ENCODE results near the gene KLK4.

The KLK4 gene

DNA sequence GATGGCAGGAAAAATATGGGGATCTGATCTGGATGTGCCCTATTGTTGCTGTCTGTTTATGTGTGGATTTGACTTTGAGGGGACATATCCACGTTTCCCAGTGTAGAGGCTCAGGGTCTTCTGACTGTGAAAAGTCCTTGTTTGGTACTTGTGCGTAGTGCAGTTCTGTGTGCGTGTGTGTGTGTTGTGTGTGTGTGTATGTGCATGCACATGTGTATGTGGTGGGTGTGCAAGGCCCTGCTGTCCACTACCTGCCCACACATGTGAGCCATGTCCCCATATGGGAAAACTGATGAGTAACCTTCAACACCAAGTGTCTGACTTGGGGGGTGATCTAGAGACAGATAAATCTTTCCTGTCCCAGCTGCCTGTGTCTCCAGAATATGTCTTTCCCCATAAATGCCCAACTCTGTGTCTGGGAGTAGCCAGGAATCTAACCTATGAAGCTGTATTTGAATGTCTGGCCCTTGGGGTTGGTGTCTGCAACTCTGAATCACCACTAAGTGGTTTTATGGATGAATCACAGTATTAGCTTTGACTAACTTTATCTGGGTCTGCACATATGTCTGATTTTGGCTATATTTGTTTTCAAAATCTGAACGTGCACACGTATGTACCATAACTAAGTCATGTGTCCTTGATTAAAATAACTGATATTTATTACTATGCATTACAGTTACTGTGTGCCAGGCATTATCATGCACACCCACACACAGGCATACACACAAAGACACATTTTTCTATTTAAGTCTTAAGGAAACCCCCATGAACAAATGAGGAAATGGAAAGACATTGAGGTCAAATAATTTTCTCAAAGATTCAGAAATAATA is 20.6 kb downstream of the KLK4 start:
- no peak for TF ChIP-seq POLR2A (IDR thresholded peaks at IDR 0.05; ENCODE audit: extremely low read depth, insufficient read length)
- TF ChIP-seq, protein P1, sequence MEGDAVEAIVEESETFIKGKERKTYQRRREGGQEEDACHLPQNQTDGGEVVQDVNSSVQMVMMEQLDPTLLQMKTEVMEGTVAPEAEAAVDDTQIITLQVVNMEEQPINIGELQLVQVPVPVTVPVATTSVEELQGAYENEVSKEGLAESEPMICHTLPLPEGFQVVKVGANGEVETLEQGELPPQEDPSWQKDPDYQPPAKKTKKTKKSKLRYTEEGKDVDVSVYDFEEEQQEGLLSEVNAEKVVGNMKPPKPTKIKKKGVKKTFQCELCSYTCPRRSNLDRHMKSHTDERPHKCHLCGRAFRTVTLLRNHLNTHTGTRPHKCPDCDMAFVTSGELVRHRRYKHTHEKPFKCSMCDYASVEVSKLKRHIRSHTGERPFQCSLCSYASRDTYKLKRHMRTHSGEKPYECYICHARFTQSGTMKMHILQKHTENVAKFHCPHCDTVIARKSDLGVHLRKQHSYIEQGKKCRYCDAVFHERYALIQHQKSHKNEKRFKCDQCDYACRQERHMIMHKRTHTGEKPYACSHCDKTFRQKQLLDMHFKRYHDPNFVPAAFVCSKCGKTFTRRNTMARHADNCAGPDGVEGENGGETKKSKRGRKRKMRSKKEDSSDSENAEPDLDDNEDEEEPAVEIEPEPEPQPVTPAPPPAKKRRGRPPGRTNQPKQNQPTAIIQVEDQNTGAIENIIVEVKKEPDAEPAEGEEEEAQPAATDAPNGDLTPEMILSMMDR (IDR thresholded peaks at IDR 0.05; ENCODE audit: low read depth, low read length): no peak
- TF ChIP-seq, protein P2, sequence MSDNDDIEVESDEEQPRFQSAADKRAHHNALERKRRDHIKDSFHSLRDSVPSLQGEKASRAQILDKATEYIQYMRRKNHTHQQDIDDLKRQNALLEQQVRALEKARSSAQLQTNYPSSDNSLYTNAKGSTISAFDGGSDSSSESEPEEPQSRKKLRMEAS (IDR thresholded peaks at IDR 0.05; ENCODE audit: low read depth, low read length): no peak
- no peak for TF ChIP-seq MYC (IDR thresholded peaks at IDR 0.05; ENCODE audit: low read depth, low read length)
- no peak for DNase-seq (ENCODE audit: low read depth)
- H3K4me3 ChIP-seq (ENCODE audit: low read depth, low read length): no peak overlapping the region

GRCh38 chr19:50889638-50890037 is 21.6 kb downstream of the KLK4 start:
- no peak for TF ChIP-seq POLR2A (IDR thresholded peaks at IDR 0.05; ENCODE audit: extremely low read depth, insufficient read length)
- TF ChIP-seq, protein P1 (IDR thresholded peaks at IDR 0.05; ENCODE audit: low read depth, low read length): no peak
- no peak for TF ChIP-seq MYC (IDR thresholded peaks at IDR 0.05; ENCODE audit: low read depth, low read length)
- TF ChIP-seq, protein P2 (IDR thresholded peaks at IDR 0.05; ENCODE audit: low read depth, low read length): no peak
- no peak overlapping the region for H3K4me3 ChIP-seq (ENCODE audit: low read depth, low read length)
- no peak for DNase-seq (ENCODE audit: low read depth)

DNA sequence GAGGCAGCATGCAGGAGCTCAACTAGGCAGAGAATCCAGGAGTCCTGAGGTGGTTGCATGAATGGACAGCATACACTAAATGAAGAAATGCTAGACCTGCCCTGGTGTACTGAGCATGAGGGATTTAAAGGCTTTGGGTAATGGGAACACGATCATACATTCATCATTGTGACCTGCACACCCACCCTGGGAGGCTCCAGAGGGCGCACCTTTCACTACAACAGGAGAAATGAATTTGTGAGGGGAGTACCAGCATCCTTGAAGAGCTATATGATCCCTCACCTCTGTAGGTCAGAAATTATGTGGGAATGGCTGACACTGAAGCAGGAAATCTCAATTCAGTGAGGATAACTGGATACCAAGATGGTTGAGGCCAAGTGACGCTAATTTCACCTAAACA is 29.0 kb downstream of the KLK4 start:
- TF ChIP-seq POLR2A (IDR thresholded peaks at IDR 0.05; ENCODE audit: extremely low read depth, insufficient read length) (no peak), MYC (IDR thresholded peaks at IDR 0.05; ENCODE audit: low read depth, low read length) (no peak)
- TF ChIP-seq, protein P1 (IDR thresholded peaks at IDR 0.05; ENCODE audit: low read depth, low read length): no peak
- TF ChIP-seq, protein P2 (IDR thresholded peaks at IDR 0.05; ENCODE audit: low read depth, low read length): no peak
- H3K4me3 ChIP-seq (ENCODE audit: low read depth, low read length): no peak overlapping the region
- no peak for DNase-seq (ENCODE audit: low read depth)

GRCh38 chr19:50880241-50880640 is 31.0 kb downstream of the KLK4 start:
- no peak for DNase-seq (ENCODE audit: low read depth)
- H3K4me3 ChIP-seq (ENCODE audit: low read depth, low read length): no peak overlapping the region
- TF ChIP-seq MYC (IDR thresholded peaks at IDR 0.05; ENCODE audit: low read depth, low read length): no peak
- TF ChIP-seq POLR2A (IDR thresholded peaks at IDR 0.05; ENCODE audit: extremely low read depth, insufficient read length): no peak
- TF ChIP-seq, protein P2 (IDR thresholded peaks at IDR 0.05; ENCODE audit: low read depth, low read length): no peak
- TF ChIP-seq, protein P1 (IDR thresholded peaks at IDR 0.05; ENCODE audit: low read depth, low read length): no peak

- DNase-seq (ENCODE audit: low read depth): no peak
- H3K4me3 ChIP-seq (ENCODE audit: low read depth, low read length): no peak overlapping the region
- TF ChIP-seq, protein P1 (IDR thresholded peaks at IDR 0.05; ENCODE audit: low read depth, low read length): no peak
- no peak for TF ChIP-seq POLR2A (IDR thresholded peaks at IDR 0.05; ENCODE audit: extremely low read depth, insufficient read length)
- TF ChIP-seq, protein P2 (IDR thresholded peaks at IDR 0.05; ENCODE audit: low read depth, low read length): no peak
- no peak for TF ChIP-seq MYC (IDR thresholded peaks at IDR 0.05; ENCODE audit: low read depth, low read length)
These were observed 32.3 kb downstream of the KLK4 start for GRCh38 chr19:50878851-50879250.
